ACHN (cell line): ENCODE results near the gene DCAF5.
A peak's percentile ranks its signal among the peaks of the same experiment; 100 is the strongest.
"Not testable (repeated sequence)": the region's sequence is repeated elsewhere in the genome, so short reads cannot be mapped to it uniquely, and the experiment has no call there.

ENCODE experiments used
- DNase-seq: peaks from one replicate; pipeline ENCODE4 v3.0.0-alpha.2; 2015
- in situ Hi-C: cut with HindIII; loops from 2 replicates; pipeline ENCODE4 v1.10.0; 2017; ENCODE audit warnings: low sequenced_read_pairs, low pct_ligation_motif_present, low pct_unique_long_range_greater_than_20kb

Gene DCAF5

GRCh38 chr14:69036757-69037506 is 116.0 kb downstream of the DCAF5 start:
- no peak for DNase-seq
- in situ Hi-C loops: no loop called here

DNA sequence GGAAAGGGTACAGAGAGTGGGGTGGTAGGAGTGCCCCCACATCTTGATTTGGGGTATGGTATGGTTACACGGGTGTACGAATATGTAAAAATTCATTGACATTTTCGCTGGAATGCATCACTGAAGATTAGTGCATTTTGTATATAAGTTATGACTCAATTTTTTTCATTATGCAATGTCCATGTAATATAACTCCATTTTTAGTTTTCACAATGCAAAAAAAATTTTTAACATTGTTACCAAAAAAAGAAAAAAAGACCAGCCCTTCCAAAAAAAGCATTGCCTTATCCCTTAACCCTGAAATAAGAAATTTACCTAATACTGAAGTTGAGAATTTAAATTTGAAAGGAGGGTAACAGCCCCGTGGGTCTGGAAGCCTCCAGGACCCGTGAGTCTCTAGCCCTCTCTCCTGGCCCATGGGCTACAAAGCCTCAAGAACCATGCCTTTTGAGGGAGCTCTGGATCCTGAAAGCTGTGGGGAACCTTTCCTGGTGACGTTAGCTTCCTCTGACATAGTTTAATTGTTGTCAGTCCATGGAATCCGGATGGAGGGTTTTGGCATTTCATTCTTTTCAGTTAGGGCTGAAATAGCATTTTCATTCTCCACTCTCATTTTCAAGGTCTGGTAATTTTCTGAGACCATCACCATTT is 118.2 kb downstream of the DCAF5 start:
- in situ Hi-C loops: no loop called here
- no peak for DNase-seq

DNA sequence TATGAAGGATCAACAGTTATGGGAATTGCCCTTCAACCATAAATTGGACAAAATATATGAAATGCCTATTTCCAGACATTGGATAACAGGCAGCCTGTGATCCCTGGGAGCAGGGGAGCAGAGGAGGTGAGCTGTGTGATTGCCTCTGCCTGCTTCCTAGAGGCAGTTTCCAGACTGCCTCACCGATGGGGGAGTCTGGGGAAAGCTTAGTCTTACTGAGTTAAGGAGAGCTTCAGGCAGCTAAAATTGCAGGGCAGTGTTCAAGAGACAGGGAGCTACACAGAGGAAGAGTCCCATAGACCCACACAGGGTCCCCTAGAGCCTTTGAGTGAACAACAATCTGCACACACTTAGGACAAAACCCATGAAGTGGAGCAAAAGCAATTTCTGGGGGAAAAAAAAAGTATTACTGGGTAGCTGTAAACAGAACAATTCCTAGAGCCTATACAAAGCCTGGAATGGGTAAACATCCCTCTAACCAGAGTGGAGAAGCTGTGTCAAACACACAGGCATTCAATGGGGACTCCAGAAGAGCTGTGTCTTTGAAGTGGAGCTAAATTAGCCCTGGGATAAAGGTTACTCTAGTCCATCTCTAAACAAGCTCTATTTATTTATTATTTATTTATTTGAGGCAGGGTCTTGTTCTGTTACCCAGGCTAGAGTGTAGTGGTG is 125.5 kb downstream of the DCAF5 start:
- in situ Hi-C loops: no loop called here
- no peak for DNase-seq

- DNase-seq: no peak
- in situ Hi-C loops: no loop called here
Observed at GRCh38 chr14:69023035-69023434, 129.9 kb downstream of the DCAF5 start.

DNA sequence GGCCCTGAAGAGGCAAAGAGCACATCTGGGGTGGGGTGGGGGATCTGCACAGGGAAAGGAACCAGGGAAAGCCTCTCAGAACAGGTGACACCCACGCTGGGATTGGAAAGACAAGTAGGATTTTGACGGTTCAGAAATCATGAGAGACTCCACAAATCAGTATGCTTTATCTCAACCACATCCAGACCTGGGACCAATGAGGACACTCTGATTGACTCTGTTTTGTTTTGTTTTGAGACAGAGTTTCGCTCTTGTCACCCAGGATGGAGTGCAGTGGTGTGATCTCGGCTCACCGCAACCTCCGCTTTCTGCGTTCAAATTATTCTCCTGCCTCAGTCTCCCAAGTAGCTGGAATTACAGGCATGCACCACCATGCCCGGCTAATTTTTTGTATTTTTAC is 130.8 kb downstream of the DCAF5 start:
- in situ Hi-C loops: not testable (repeated sequence)

GRCh38 chr14:69017706-69018105 is 135.2 kb downstream of the DCAF5 start:
- no peak for DNase-seq
- in situ Hi-C loops: no loop called here

More for the DNA sequence above, 130.8 kb downstream of the DCAF5 start:
- DNase-seq: not testable (repeated sequence)

GRCh38 chr14:69014829-69015259 is 138.1 kb downstream of the DCAF5 start:
- no peak for DNase-seq
- in situ Hi-C loops: no loop called here

- in situ Hi-C loops: no loop called here
- no peak for DNase-seq
Observed at GRCh38 chr14:69013943-69014782, 138.8 kb downstream of the DCAF5 start.

GRCh38 chr14:69012256-69012953 is 140.5 kb downstream of the DCAF5 start:
- no peak for DNase-seq

DNA sequence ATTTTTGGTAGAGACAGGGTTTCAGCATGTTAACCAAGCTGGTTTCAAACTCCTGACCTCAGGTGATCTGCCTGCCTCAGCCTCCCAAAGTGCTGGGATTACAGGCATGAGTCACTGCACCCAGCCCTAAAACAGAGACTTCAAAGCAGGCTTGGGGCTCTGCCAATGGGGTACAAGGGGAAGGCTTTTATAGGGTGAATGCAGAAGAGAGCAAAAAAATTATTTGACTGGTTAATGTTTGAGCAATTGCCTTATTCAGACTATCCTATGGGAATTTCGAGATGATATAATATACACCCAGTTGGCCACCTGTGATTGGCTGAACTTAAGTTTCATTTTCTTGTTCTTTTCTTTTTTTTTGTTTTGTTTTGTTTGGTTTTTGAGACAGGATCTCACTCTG is 142.3 kb downstream of the DCAF5 start:
- in situ Hi-C loops: no loop called here
- DNase-seq: no peak

More at GRCh38 chr14:69012256-69012953, 140.5 kb downstream of the DCAF5 start:
- in situ Hi-C loops: no loop called here

- in situ Hi-C loops: no loop called here
- DNase-seq: no peak
Observed at GRCh38 chr14:69008421-69008884, 144.5 kb downstream of the DCAF5 start.

DNA sequence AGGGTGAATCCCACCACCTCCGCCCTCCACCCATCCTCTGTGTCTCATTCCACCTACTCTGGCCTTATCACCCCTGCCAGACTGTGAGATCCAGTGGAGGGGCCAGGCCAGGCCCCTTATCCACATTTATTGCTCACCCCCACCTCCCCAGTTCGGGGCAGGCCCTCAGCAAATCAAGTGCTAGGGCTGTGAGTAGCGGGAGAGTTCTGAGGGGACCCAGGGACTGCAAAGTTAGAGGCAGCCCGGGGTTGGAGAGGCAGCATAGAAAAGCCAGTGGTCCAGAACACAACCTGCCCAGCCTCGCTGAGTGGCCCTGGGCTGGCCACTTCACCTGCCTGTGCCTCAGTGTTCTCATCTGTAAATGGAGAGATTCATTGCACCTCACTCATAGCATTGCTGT is 146.6 kb downstream of the DCAF5 start:
- in situ Hi-C loops: no loop called here
- no peak for DNase-seq

DNA sequence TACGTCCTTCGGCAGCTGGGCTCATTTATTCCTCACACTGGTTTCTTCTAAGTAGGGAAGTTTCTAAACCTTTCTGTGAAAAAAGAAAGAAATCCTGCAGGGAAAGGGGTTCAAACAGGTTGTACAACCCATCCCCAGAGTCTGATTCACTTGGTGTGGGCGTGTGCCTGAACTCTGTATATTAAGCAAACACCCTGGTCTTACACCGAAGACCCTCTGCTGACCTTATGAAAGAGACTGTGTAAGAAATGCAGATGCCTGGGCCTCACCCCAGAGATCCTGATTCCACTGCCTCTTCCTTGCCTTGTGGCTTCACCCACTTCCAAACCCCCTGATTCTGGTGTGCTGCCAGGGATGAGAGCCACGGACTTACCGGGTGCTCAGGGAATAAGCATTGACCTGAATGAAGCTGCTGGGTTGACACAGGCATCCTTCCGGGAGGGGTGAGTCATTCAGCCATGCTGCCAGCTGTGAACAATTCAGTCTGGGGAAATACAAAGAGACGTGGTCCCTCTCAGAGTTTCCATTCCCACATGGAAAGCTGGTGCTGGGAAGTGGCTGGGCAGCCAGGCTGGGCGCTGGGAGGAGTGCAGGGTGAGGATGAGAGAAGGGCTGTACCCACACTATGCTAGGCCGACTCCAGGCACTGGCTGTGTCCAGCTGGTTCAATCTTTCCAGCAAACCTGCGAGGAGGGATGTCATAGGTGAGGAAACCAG is 147.3 kb downstream of the DCAF5 start:
- DNase-seq: peak; percentile 58
- in situ Hi-C loops: no loop called here

DNA sequence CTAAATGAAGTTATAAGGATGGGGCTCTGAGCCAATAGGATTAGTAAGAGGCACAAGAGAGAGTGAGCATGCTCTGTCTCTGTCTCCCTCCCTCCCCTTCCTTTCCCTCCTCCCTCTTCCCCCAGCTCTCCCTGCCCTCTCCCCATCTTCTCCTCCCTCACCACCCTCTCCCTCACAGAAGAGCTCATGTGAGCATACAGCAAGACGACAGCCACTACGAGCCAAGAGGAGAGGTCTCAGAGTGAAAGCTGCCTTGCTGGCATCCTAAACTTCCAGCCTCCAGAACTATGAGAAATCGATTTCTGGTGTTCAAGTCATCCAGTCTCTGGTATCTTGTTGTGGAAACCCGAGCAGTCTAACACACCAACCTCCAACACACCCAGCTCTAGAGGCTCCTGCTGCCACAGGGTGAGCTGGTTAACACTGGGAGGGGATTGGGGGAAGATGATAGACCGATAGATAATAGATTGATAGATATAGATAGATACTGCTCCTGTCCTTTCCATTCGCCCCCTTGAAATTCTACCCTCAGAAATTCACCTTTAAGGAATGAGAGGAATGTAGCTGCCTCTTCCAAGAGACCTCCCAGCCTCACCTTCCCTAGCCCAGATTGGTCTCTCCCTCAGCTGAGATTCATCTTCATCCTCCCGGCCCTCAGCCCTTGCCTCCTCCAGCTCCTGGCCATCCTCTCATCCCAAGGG is 148.0 kb downstream of the DCAF5 start:
- DNase-seq: peak; percentile 6
- in situ Hi-C loops: no loop called here

DNA sequence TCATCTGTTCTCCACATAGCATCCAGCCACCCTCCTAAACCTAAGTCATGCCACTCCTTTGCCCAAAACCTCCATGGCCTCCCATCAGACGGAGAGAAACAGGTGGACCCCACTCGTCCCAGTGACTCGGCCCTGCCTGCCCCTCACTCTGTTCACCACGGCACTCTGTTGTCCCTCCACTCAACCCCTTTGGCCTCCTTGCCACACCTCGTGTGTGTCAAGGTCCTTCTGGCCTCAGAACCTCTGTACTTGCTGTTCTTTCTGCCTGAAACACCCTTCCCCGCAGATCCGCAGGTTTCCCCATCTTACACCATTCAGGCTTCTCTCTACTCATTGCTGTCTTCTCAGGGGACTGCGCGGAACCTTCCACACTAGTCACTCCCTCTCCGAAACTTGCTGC is 149.3 kb downstream of the DCAF5 start:
- no peak for DNase-seq
- in situ Hi-C loops: no loop called here

GRCh38 chr14:69002069-69002468 is 150.8 kb downstream of the DCAF5 start:
- in situ Hi-C loops: no loop called here
- no peak for DNase-seq

GRCh38 chr14:69001375-69001774 is 151.5 kb downstream of the DCAF5 start:
- no peak for DNase-seq
- in situ Hi-C loops: no loop called here
